Ascending aorta (tissue), 2 donors: ENCODE measurements around the gene FMN1. TPM values are rescaled to one million over a fixed set of nuclear protein-coding genes. Genes with fewer than 3 reads are reported as not detected.

ENCODE experiments used
- DNase-seq, 2 donors: peaks; one replicate each; pipeline ENCODE4 v3.0.0-alpha.2; 2019; ENCODE audit warnings: low spot score in 2 of 2
- H3K27ac ChIP-seq, 2 donors: fragments of 200-600 bp; sonication (generic); one replicate each; pipeline ENCODE4 v1.5.1; 2016 to 2017; ENCODE audit warnings: mild to moderate bottlenecking in 1 of 2
- H3K27me3 ChIP-seq: fragments of 200-600 bp; sonication (generic); one replicate; pipeline ENCODE4 v1.5.1; 2017
- H3K36me3 ChIP-seq, 2 donors: fragments of 200-600 bp; sonication (generic); one replicate each; pipeline ENCODE4 v1.5.1; 2016
- H3K4me1 ChIP-seq, 2 donors: fragments of 200-600 bp; sonication (generic); one replicate each; pipeline ENCODE4 v1.5.1; 2016 to 2017; ENCODE audit warnings: mild to moderate bottlenecking in 1 of 2
- H3K4me3 ChIP-seq, 2 donors: fragments of 200-600 bp; sonication (generic); one replicate each; pipeline ENCODE4 v1.5.1; 2016 to 2017; ENCODE audit warnings: mild to moderate bottlenecking in 1 of 2
- H3K9me3 ChIP-seq, 2 donors: fragments of 200-600 bp; sonication (generic); one replicate each; pipeline ENCODE4 v1.5.1; 2016
- CTCF ChIP-seq, 3 experiments: fragments of 200-600 bp in 2 of 3; fragments of 450-650 bp in 1 of 3; sonication (generic) in 2 of 3; IDR thresholded peaks; one replicate each; pipeline ENCODE4 v1.5.1; 2016 to 2019; ENCODE audit warnings: antibody characterized with exemption in 3 of 3, mild to moderate bottlenecking in 1 of 3, moderate library complexity in 1 of 3
- intact Hi-C: fragments of 100-400 bp; cut with DNase I; formaldehyde crosslinking; loops from one replicate; pipeline ENCODE4 v1.15.1; 2023
- total RNA-seq: library from RNA; depleted of rRNA; stranded (reverse); fragments of >200 nt; gene quantifications from one replicate; pipeline ENCODE4 v1.1.0, GENCODE V29; 2016

FMN1 gene
- total RNA-seq, 1 donor from 2014 or later: 4.3 TPM

GRCh38 chr15:33068511-33068990 lies 126.0 kb downstream of the FMN1 start:
- H3K27me3 ChIP-seq: no peaks in the 10 kb centered on the region
- no peaks in the 10 kb centered on the region for H3K9me3 ChIP-seq
- intact Hi-C loops: no loop called here
- no peaks in the 10 kb centered on the region for H3K4me1 ChIP-seq
- no peak for TF ChIP-seq CTCF (IDR thresholded peaks at IDR 0.05)
- H3K27ac ChIP-seq: no peak overlapping the region
- no peaks in the 10 kb centered on the region for H3K36me3 ChIP-seq
- peak overlapping the region in 1 of 2 donors; percentile 45 for H3K4me3 ChIP-seq
- no peak for DNase-seq

DNA sequence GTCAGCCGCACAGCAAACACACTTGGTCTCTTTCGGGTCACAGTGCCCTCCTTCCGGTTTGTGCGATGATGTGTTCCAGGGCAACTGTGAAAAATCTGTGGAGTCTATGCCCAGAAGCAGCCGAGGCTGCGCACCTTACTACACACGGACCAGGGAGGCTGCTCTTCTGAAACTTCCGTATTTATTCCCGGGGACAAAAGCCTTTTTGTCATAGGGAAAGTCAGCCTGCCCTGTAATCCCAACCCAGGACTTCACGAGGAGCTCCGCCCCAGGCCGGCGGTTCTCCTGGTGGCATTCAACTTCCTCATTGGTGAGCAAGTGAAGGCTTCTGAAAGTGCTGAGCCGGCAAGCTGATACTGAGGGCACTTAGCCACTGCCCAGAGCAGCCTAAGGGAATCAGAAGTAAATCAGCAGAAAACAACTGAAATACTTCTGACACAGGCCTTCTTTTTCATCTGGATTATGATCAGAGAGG lies 126.5 kb downstream of the FMN1 start:
- Histone ChIP-seq H3K27me3 (no peaks in the 10 kb centered on the region), H3K4me1 (no peaks in the 10 kb centered on the region), H3K9me3 (no peaks in the 10 kb centered on the region), H3K36me3 (no peaks in the 10 kb centered on the region), H3K27ac (no peak overlapping the region), H3K4me3 (peak overlapping the region in 1 of 2 donors; percentile 45)
- peak; percentile 47 to 75 for DNase-seq
- TF ChIP-seq CTCF (IDR thresholded peaks at IDR 0.05): no peak
- intact Hi-C loops: no loop called here

DNA sequence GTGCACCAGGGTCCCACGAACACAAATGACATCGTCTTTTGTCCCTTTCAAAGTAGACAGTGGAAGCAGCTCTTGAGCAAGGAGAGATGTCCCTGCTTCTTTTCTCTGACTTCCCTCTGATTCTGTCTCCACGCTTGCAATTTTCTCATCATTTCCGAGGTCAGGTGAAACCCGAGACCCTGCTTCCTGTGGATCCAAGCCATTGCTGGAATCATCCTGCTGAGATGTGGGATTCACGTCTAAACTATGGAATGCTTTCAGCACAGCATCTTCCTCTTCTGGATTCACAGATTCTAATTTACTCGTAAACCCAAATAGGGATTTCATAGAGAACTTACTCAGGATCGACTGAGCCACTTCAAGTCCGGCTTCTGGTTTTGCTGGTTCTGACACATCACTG lies 127.1 kb downstream of the FMN1 start:
- Histone ChIP-seq H3K4me1 (no peaks in the 10 kb centered on the region), H3K4me3 (peak overlapping the region in 1 of 2 donors; percentile 45), H3K9me3 (no peaks in the 10 kb centered on the region), H3K36me3 (no peaks in the 10 kb centered on the region), H3K27ac (no peak overlapping the region), H3K27me3 (no peaks in the 10 kb centered on the region)
- intact Hi-C loops: no loop called here
- DNase-seq: no peak
- TF ChIP-seq CTCF (IDR thresholded peaks at IDR 0.05): no peak

- no peaks in the 10 kb centered on the region for H3K9me3 ChIP-seq
- intact Hi-C loops: no loop called here
- no peak overlapping the region for H3K4me3 ChIP-seq
- H3K36me3 ChIP-seq: no peaks in the 10 kb centered on the region
- no peak for TF ChIP-seq CTCF (IDR thresholded peaks at IDR 0.05)
- H3K27ac ChIP-seq: no peak overlapping the region
- DNase-seq: no peak
- H3K27me3 ChIP-seq: no peaks in the 10 kb centered on the region
- H3K4me1 ChIP-seq: no peaks in the 10 kb centered on the region
These were observed 127.9 kb downstream of the FMN1 start for GRCh38 chr15:33066584-33066983.

DNA sequence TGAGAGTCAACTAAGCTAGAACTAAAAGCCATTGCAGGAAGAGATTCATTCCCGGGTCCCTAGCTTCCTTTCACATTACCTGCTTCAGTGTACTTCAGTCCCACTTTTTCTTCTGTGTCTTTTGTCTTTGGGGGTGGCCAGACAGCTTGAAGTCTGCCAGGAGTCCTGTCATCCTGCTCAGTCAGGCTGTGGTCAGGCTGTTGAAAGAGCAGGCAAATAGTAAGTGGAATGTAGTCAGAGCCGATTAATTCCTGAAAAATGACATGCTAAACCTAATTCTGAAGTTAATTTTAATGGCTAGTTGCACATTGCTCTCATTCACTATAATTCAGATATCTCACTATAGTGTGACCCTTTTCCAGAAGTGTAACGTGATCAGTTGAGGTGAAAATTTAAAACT lies 129.6 kb downstream of the FMN1 start:
- no peak for DNase-seq
- no peak overlapping the region for H3K27ac ChIP-seq
- H3K9me3 ChIP-seq: no peaks in the 10 kb centered on the region
- TF ChIP-seq CTCF (IDR thresholded peaks at IDR 0.05): no peak
- H3K4me3 ChIP-seq: no peak overlapping the region
- intact Hi-C loops: no loop called here
- H3K36me3 ChIP-seq: no peaks in the 10 kb centered on the region
- H3K27me3 ChIP-seq: no peaks in the 10 kb centered on the region
- H3K4me1 ChIP-seq: no peaks in the 10 kb centered on the region

- TF ChIP-seq CTCF (IDR thresholded peaks at IDR 0.05): no peak
- Histone ChIP-seq H3K27ac (no peak overlapping the region), H3K27me3 (no peaks in the 10 kb centered on the region), H3K36me3 (no peaks in the 10 kb centered on the region), H3K9me3 (no peaks in the 10 kb centered on the region), H3K4me1 (no peaks in the 10 kb centered on the region), H3K4me3 (no peak overlapping the region)
- DNase-seq: no peak
- intact Hi-C loops: no loop called here
These were observed 135.3 kb downstream of the FMN1 start for GRCh38 chr15:33059184-33059583.
